Adrenal gland (tissue), 12 donors: ENCODE data around the gene ESYT2. TPM values are rescaled to one million over a fixed set of nuclear protein-coding genes. Genes with fewer than 3 reads are reported as not detected.

Experiments
- DNase-seq, 7 donors: peaks; one replicate each; pipeline ENCODE4 v3.0.0-alpha.2; 2019 to 2020
- H3K27ac ChIP-seq, 5 donors: fragments of 200-600 bp; sonication (generic) in 4 of 5; 1 replicate in 3 of 5; 2 replicates in 2 of 5; pipeline versions ENCODE4 v1.5.1 to v1.8.0; 2016 to 2020; ENCODE audit warnings: mild to moderate bottlenecking in 1 of 5
- H3K27me3 ChIP-seq: fragments of 200-600 bp; 2 replicates; pipeline ENCODE4 v1.8.0; 2021
- H3K36me3 ChIP-seq, 2 donors: fragments of 200-600 bp; replicated peaks in 1 of 2; 1 replicate in 1 of 2; 2 replicates in 1 of 2; pipeline versions ENCODE4 v1.5.1 to v1.8.0; 2018 to 2022
- H3K4me1 ChIP-seq, 2 donors: fragments of 200-600 bp; replicated peaks in 1 of 2; 1 replicate in 1 of 2; 2 replicates in 1 of 2; pipeline versions ENCODE4 v1.5.1 to v1.8.0; 2018 to 2021
- H3K4me3 ChIP-seq, 4 donors: fragments of 200-600 bp; sonication (generic) in 3 of 4; one replicate each; pipeline ENCODE4 v1.5.1; 2016 to 2018
- H3K9me3 ChIP-seq, 3 donors: fragments of 200-600 bp; sonication (generic) in 1 of 3; replicated peaks in 1 of 3; 1 replicate in 2 of 3; 2 replicates in 1 of 3; pipeline versions ENCODE4 v1.5.1 to v1.8.0; 2016 to 2021
- POLR2A ChIP-seq, 2 donors: fragments of 450-650 bp; IDR thresholded peaks; one replicate each; pipeline ENCODE4 v1.6.1; 2017; ENCODE audit warnings: antibody characterized with exemption in 2 of 2, mild to moderate bottlenecking in 2 of 2, moderate library complexity in 1 of 2
- WGBS, 4 donors: extraction: QIAGEN DNeasy Blood & Tissue Kit in 2 of 4; methylation state at CpG; one replicate each; pipeline versions ENCODE4 v1.1.5 to v1.1.7; 2013 to 2017; 5-methylcytosine and 5-hydroxymethylcytosine counted together
- intact Hi-C, 2 donors: fragments of 100-400 bp; cut with DNase I; formaldehyde crosslinking; loops; one replicate each; pipeline versions ENCODE4 v1.14.1 to v1.15.0; 2022 to 2023
- polyA plus RNA-seq, 3 donors: library from polyadenylated mRNA; stranded (reverse); fragments of 200-250 nt in 2 of 3; fragments of 350-450 nt in 1 of 3; fragmentation: Illumina TruSeq in 1 of 3; extraction: RNeasy Lipid Tissue Mini Kit (QIAGEN cat#74804) in 1 of 3; gene quantifications; one replicate each; pipeline ENCODE4 v1.2.3, GENCODE V29; 2013 to 2014
- total RNA-seq, 9 donors: library from RNA; depleted of rRNA in 4 of 9; stranded (reverse); fragments of >200 nt in 4 of 9; fragments of 120-200 nt in 1 of 9; fragmentation: NEBNext Ultra II Directional in 1 of 9; extraction: Animal tissue kit (Norgen Biotek cat#: 25700) in 1 of 9; gene quantifications; one replicate each; pipeline versions ENCODE4 v1.1.0 to v1.2.4, GENCODE V29; 2013 to 2023
- TF ChIP-seq, protein P1 (sequence below), 6 experiments: fragments of 450-650 bp in 4 of 6; fragments of 200-600 bp in 2 of 6; sonication (generic) in 1 of 6; IDR thresholded peaks; 1 replicate in 5 of 6; 2 replicates in 1 of 6; pipeline versions ENCODE4 v1.5.1 to v1.8.0; 2016 to 2021; ENCODE audit warnings: antibody characterized with exemption in 6 of 6, mild to moderate bottlenecking in 2 of 6, moderate library complexity in 1 of 6
- donor health status: healthy with polysubstance abuse.
- donor health status: Bipolar disorder and iron deficiency.
- donor health status: DM: yes; HTN: yes; CAD: no.
- donor health status: DM: no; HTN: no; CAD: no.
- donor health status: DM: no; HTN: no; CAD: no.
- donor health status: DM: yes; HTN: yes; CAD: no.

The ESYT2 gene
- total and polyA plus RNA-seq, 12 donors, result 16.8 to 104 (median 77.5) TPM

DNA sequence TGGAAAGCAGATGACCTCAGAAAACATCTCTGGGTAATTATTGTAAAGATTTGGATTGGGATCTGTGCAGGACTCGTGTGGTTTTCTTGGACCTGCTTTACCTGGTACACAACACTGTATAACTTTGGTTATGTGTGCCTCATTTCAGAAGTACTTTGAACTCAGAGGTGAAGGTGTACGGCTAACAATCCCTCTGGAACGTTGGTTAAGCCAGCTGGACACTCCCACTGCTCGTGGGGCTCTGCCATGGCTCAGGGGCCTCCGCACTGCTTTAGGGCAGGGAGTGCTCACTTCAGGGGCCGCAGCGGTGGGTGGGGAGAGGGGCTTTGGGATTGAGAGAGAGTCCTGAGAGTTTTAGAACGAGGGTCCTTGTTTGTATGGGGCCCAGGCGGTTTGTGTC is 40.6 kb upstream of the ESYT2 start:
- Histone ChIP-seq H3K4me3 (no peak overlapping the region), H3K27ac (no peak overlapping the region), H3K9me3 (no peaks in the 10 kb centered on the region), H3K4me1 (no peaks in the 10 kb centered on the region), H3K36me3 (peaks cover 0 to 40% of the 10 kb centered on the region in 2 donors), H3K27me3 (no peaks in the 10 kb centered on the region)
- TF ChIP-seq POLR2A (IDR thresholded peaks at IDR 0.05), result no peak
- TF ChIP-seq, protein P1, sequence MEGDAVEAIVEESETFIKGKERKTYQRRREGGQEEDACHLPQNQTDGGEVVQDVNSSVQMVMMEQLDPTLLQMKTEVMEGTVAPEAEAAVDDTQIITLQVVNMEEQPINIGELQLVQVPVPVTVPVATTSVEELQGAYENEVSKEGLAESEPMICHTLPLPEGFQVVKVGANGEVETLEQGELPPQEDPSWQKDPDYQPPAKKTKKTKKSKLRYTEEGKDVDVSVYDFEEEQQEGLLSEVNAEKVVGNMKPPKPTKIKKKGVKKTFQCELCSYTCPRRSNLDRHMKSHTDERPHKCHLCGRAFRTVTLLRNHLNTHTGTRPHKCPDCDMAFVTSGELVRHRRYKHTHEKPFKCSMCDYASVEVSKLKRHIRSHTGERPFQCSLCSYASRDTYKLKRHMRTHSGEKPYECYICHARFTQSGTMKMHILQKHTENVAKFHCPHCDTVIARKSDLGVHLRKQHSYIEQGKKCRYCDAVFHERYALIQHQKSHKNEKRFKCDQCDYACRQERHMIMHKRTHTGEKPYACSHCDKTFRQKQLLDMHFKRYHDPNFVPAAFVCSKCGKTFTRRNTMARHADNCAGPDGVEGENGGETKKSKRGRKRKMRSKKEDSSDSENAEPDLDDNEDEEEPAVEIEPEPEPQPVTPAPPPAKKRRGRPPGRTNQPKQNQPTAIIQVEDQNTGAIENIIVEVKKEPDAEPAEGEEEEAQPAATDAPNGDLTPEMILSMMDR (IDR thresholded peaks at IDR 0.05), result no peak
- 94 to 99% (median 97%) methylated on average over 8 to 9 of the region's 9 CpGs for WGBS, 4 donors
- peak in 1 of 7 donors; percentile 39 for DNase-seq
- intact Hi-C loops, result no loop called here

DNA sequence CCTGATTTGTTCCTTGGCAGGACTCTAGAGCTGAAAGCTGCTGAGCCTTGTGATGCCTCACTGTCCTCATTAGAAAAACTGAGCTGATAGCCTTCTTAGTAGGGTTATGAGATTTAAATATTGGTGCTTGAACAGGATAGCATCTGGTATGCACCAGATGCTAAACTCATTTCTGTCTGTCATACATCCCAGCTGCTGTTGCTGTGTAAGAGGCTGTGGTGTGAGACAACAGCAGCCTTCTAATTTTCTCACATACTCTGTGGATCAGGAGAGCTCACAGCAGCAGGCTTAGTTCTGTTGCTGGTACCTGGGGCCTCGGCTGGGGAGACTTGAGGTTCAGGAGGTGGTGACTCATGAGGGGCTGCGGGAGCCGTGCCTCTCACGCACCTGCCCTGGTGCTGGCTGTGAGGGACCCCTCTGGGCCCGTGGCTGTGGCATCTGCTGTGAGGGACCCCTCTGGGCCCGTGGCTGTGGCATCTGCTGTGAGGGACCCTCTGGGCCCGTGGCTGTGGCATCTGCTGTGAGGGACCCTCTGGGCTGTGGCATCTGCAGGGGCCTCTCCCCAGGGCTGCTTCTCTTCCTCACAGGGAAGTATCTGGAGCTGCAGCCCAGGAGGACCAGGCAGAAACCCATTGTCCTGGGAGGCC is 39.6 kb upstream of the ESYT2 start:
- WGBS, 4 donors, result 67 to 80% (median 75%) methylated on average over 3 to 7 of the region's 7 CpGs; no CpG with 5 or more reads in 1 of the 4 donors
- no peak for TF ChIP-seq POLR2A (IDR thresholded peaks at IDR 0.05)
- H3K4me3 ChIP-seq, result no peak overlapping the region
- peaks cover 0 to 33% of the 10 kb centered on the region in 2 donors for H3K36me3 ChIP-seq
- intact Hi-C loops, result no loop called here
- no peaks in the 10 kb centered on the region for H3K9me3 ChIP-seq
- peaks cover 0 to 6% of the 10 kb centered on the region in 2 donors for H3K4me1 ChIP-seq
- peak in 1 of 7 donors; percentile 52 for DNase-seq
- H3K27me3 ChIP-seq, result no peaks in the 10 kb centered on the region
- peak overlapping the region in 1 of 5 donors; percentile 13 for H3K27ac ChIP-seq

DNA sequence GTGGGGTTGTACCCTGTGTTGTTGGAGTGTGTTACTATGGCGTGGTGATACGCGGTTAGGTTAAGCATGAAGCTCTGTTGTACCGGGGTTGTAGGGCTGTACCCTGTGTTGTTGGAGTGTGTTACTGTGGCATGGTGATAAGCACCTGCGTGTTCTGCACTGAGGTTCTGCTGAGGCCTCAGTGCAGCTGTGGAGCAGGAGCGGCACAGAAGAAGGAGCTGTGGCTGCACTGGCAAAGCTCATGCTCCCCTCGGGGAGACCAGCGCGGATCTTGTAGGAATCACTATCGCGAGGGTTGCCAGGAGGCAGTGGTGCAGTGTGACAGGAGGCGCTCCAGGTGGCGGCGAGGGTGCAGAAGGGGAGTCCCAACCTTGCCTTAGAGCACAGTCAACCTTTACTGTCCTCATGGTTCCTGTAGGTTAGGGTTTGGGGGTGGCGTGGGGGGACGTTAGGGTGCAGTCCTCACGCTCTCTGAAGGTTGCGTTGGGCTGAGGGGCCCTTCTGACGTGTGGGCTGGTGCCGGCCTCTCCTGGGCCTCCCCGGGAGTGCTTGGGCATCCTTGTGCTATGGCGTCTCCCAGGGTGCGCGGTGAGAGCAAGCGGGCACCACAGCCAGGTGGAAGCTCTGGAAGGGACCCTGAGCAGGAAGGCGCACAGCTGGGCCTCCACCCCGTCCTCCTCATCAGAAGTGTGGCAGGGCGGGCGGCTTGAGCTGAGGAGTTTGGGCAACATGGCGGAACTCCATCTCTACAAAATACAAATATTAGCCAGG is 38.1 kb upstream of the ESYT2 start:
- TF ChIP-seq, protein P1 (IDR thresholded peaks at IDR 0.05), result no peak
- no peak for TF ChIP-seq POLR2A (IDR thresholded peaks at IDR 0.05)
- Histone ChIP-seq H3K27ac (no peak overlapping the region), H3K9me3 (no peaks in the 10 kb centered on the region), H3K4me3 (no peak overlapping the region), H3K36me3 (peaks cover 0 to 19% of the 10 kb centered on the region in 2 donors), H3K4me1 (peaks cover 0 to 6% of the 10 kb centered on the region in 2 donors), H3K27me3 (no peaks in the 10 kb centered on the region)
- DNase-seq, result peak in 1 of 7 donors; percentile 49
- intact Hi-C loops, result no loop called here
- WGBS, 4 donors, result 95 to 98% (median 97%) methylated on average over 13 to 30 of the region's 30 CpGs

DNA sequence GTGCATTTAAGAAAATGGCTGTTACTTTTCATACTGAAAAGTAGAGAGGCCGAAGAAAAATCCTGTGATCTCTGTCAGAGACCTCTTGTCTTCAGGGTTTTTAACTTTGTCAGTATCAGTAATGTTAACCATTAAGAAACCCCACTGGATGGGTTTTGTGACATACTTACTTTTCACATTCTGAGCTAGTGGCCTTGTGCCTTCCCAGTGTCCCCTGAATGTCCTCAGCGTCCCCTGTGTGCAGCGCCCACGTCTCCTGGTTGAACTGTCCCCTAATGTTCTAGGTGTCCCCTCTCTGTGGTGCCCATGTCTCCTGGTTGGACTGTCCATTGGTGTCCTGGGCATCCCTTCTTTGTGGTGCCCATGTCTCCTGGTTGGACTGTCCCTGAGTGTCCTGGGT is 36.7 kb upstream of the ESYT2 start:
- DNase-seq, result no peak
- Histone ChIP-seq H3K27ac (no peak overlapping the region), H3K27me3 (no peaks in the 10 kb centered on the region), H3K4me1 (peaks cover 0 to 6% of the 10 kb centered on the region in 2 donors), H3K4me3 (no peak overlapping the region), H3K9me3 (no peaks in the 10 kb centered on the region), H3K36me3 (peaks cover 0 to 5% of the 10 kb centered on the region in 2 donors)
- 94 to 99% (median 96%) methylated on average over 4 of the region's 4 CpGs for WGBS, 4 donors
- intact Hi-C loops, result no loop called here
- TF ChIP-seq POLR2A (IDR thresholded peaks at IDR 0.05), result no peak
- TF ChIP-seq, protein P1 (IDR thresholded peaks at IDR 0.05), result no peak
